CD14-positive monocyte (primary cell): ENCODE measurements around the gene SLC30A3. TPM values are rescaled to one million over a fixed set of nuclear protein-coding genes. Genes with fewer than 3 reads are reported as not detected.
A peak's percentile ranks its signal among the peaks of the same experiment; 100 is the strongest.

Experiments used
- DNase-seq, 3 donors: peaks; one replicate each; pipeline ENCODE4 v3.0.0-alpha.2; 2011 to 2022
- H2AFZ ChIP-seq: 2 replicates; pipeline ENCODE4 v1.6.0; 2012; ENCODE audit warnings: mild to moderate bottlenecking, low read depth, low read length, inconsistent platforms; ENCODE audit not compliant: insufficient read depth, poor library complexity, severe bottlenecking
- H3K27ac ChIP-seq, 2 donors: 1 replicate in 1 of 2; 2 replicates in 1 of 2; pipeline ENCODE4 v1.5.1; 2012 to 2013; ENCODE audit warnings: low read length in 2 of 2, control low read depth in 1 of 2, inconsistent platforms in 1 of 2, low read depth in 1 of 2, mild to moderate bottlenecking in 1 of 2
- H3K27me3 ChIP-seq, 2 donors: one replicate each; pipeline versions ENCODE4 v1.6.0 to v1.6.1; 2011 to 2013; ENCODE audit warnings: low read length in 2 of 2; ENCODE audit not compliant: control insufficient read depth in 2 of 2, insufficient read depth in 2 of 2
- H3K36me3 ChIP-seq, 2 donors: replicated peaks in 1 of 2; 1 replicate in 1 of 2; 2 replicates in 1 of 2; pipeline versions ENCODE4 v1.5.1 to v1.6.1; 2012 to 2013; ENCODE audit warnings: low read length in 2 of 2, control low read depth in 1 of 2, inconsistent platforms in 1 of 2, mild to moderate bottlenecking in 1 of 2; ENCODE audit not compliant: insufficient read depth in 2 of 2, control insufficient read depth in 1 of 2
- H3K4me1 ChIP-seq, 2 donors: 1 replicate in 1 of 2; 2 replicates in 1 of 2; pipeline versions ENCODE4 v1.5.1 to v1.6.1; 2012 to 2013; ENCODE audit warnings: low read length in 2 of 2, control low read depth in 1 of 2, inconsistent platforms in 1 of 2, mild to moderate bottlenecking in 1 of 2, moderate library complexity in 1 of 2; ENCODE audit not compliant: insufficient read depth in 2 of 2, control insufficient read depth in 1 of 2
- H3K4me2 ChIP-seq: replicated peaks from 2 replicates; pipeline ENCODE3; 2012; ENCODE audit warnings: low read length, moderate library complexity, mild to moderate bottlenecking; ENCODE audit not compliant: poor library complexity, severe bottlenecking; ENCODE audit errors: extremely low read depth
- H3K4me3 ChIP-seq, 3 experiments: fragments of 200-600 bp in 1 of 3; sonication (generic) in 1 of 3; replicated peaks in 1 of 3; 1 replicate in 2 of 3; 2 replicates in 1 of 3; pipeline ENCODE4 v1.5.1; 2011 to 2013; ENCODE audit warnings: low read length in 3 of 3, mild to moderate bottlenecking in 3 of 3, control low read depth in 2 of 3, low read depth in 2 of 3, inconsistent platforms in 1 of 3, moderate library complexity in 1 of 3
- H3K79me2 ChIP-seq: 2 replicates; pipeline ENCODE4 v1.6.0; 2012; ENCODE audit warnings: mild to moderate bottlenecking, control low read depth, inconsistent platforms, low read length, moderate library complexity; ENCODE audit not compliant: insufficient read depth
- H3K9ac ChIP-seq: 2 replicates; pipeline ENCODE4 v1.6.0; 2017; ENCODE audit warnings: low read length, mild to moderate bottlenecking; ENCODE audit not compliant: insufficient read depth, poor library complexity, severe bottlenecking
- H3K9me3 ChIP-seq, 2 donors: replicated peaks in 1 of 2; 1 replicate in 1 of 2; 2 replicates in 1 of 2; pipeline versions ENCODE4 v1.5.1 to v1.6.1; 2012 to 2013; ENCODE audit warnings: low read length in 2 of 2, control low read depth in 1 of 2; ENCODE audit not compliant: control insufficient read depth in 1 of 2, insufficient read depth in 1 of 2
- H4K20me1 ChIP-seq: 2 replicates; pipeline ENCODE4 v1.6.0; 2012; ENCODE audit warnings: mild to moderate bottlenecking, low read length, control low read depth, moderate library complexity; ENCODE audit not compliant: insufficient read depth
- H3K27ac Mint-ChIP-seq, 7 donors: one replicate each; pipeline ENCODE4 v1.8.0; 2020; ENCODE audit warnings: mild to moderate bottlenecking in 7 of 7, mixed read lengths in 7 of 7, moderate library complexity in 6 of 7, inconsistent platforms in 2 of 7
- H3K27me3 Mint-ChIP-seq, 3 donors: one replicate each; pipeline ENCODE4 v1.8.0; 2021 to 2022; ENCODE audit warnings: low read depth in 3 of 3, mild to moderate bottlenecking in 3 of 3, mixed read lengths in 3 of 3, moderate library complexity in 3 of 3, inconsistent platforms in 1 of 3
- H3K36me3 Mint-ChIP-seq, 2 donors: one replicate each; pipeline ENCODE4 v1.8.0; 2020; ENCODE audit warnings: mixed read lengths in 2 of 2, inconsistent platforms in 1 of 2, mild to moderate bottlenecking in 1 of 2
- H3K4me1 Mint-ChIP-seq: one replicate; pipeline ENCODE4 v1.8.0; 2020; ENCODE audit warnings: mild to moderate bottlenecking, mixed read lengths
- H3K4me3 Mint-ChIP-seq, 2 donors: one replicate each; pipeline ENCODE4 v1.8.0; 2020; ENCODE audit warnings: mild to moderate bottlenecking in 2 of 2, mixed read lengths in 2 of 2, moderate library complexity in 1 of 2
- H3K9me3 Mint-ChIP-seq, 7 donors: one replicate each; pipeline ENCODE4 v1.8.0; 2020 to 2022; ENCODE audit warnings: mixed read lengths in 7 of 7, mild to moderate bottlenecking in 6 of 7, moderate library complexity in 6 of 7, inconsistent platforms in 2 of 7
- CTCF ChIP-seq: fragments of 200-600 bp; IDR thresholded peaks from one replicate; pipeline ENCODE4 v1.8.0; 2022; ENCODE audit warnings: antibody characterized with exemption, mild to moderate bottlenecking
- WGBS: methylation state at CpG from one replicate; pipeline ENCODE4 v1.1.5; 2013; ENCODE audit warnings: missing lambda C conversion rate; ENCODE audit not compliant: insufficient coverage; 5-methylcytosine and 5-hydroxymethylcytosine counted together
- intact Hi-C, 2 donors: fragments of 100-400 bp; cut with micrococcal nuclease; formaldehyde crosslinking; loops; one replicate each; pipeline versions ENCODE4 v1.15.0 to v1.15.1; 2023
- polyA plus RNA-seq, 3 donors: library from polyadenylated mRNA; depleted of rRNA in 1 of 3; unstranded in 2 of 3; stranded (reverse) in 1 of 3; fragments of 300-500 nt in 2 of 3; fragments of >200 nt in 1 of 3; fragmentation: Illumina TruSeq in 2 of 3; gene quantifications; 1 replicate in 2 of 3; 2 replicates in 1 of 3; pipeline ENCODE4 v1.2.3, GENCODE V29; 2012 to 2021

Gene SLC30A3
- polyA plus RNA-seq, 3 donors: 0.08 TPM; not detected in 2

- peaks cover 19 to 34% of the 10 kb centered on the region in 2 donors for H3K36me3 ChIP-seq
- Mint-ChIP-seq H3K36me3 (peaks cover 36 to 45% of the 10 kb centered on the region in 2 donors), H3K27me3 (peaks cover 38 to 41% (median 41%) of the 10 kb centered on the region in 3 donors), H3K4me3 (no peak overlapping the region), H3K9me3 (peaks cover 0 to 6% (median 1%) of the 10 kb centered on the region in 7 donors), H3K27ac (peak overlapping the region in 1 of 7 donors; percentile 56), H3K4me1 (peaks cover 11% of the 10 kb centered on the region)
- peaks cover 10 to 12% of the 10 kb centered on the region in 2 donors for H3K4me1 ChIP-seq
- TF ChIP-seq CTCF: no peak
- no peaks in the 10 kb centered on the region for H3K79me2 ChIP-seq
- 97% methylated on average over 6 of the region's 6 CpGs for WGBS
- DNase-seq: no peak
- H3K27me3 ChIP-seq: peaks cover 4 to 32% of the 10 kb centered on the region in 2 donors
- no peak overlapping the region for H3K9ac ChIP-seq
- intact Hi-C loops: no loop called here
- no peak overlapping the region for H3K27ac ChIP-seq
- no peak overlapping the region for H3K4me3 ChIP-seq
- peaks cover 4% of the 10 kb centered on the region for H4K20me1 ChIP-seq
- no peak overlapping the region for H3K4me2 ChIP-seq
- H3K9me3 ChIP-seq: peaks cover 0 to 7% of the 10 kb centered on the region in 2 donors
- no peak overlapping the region for H2AFZ ChIP-seq
Observed at GRCh38 chr2:27309651-27310050, 46.8 kb upstream of the SLC30A3 start.

GRCh38 chr2:27308359-27308881, 45.6 kb upstream of the SLC30A3 start, which contains the start of gene UCN:
Gene UCN (minus strand): TSS chr2:27308445. CDS start chr2:27307895, 550 bp downstream.
- Histone ChIP-seq H3K27ac (no peak within 1 kb of the TSS), H4K20me1 (peaks cover 4% of the 10 kb centered on the region), H3K79me2 (no peaks in the 10 kb centered on the region), H3K9me3 (peaks cover 0 to 7% of the 10 kb centered on the region in 2 donors), H3K4me2 (no peak within 1 kb of the TSS), H3K27me3 (peaks cover 4 to 32% of the 10 kb centered on the region in 2 donors), H3K9ac (no peak within 1 kb of the TSS), H3K4me1 (peaks cover 10 to 12% of the 10 kb centered on the region in 2 donors), H2AFZ (no peak within 1 kb of the TSS), H3K4me3 (no peak within 1 kb of the TSS), H3K36me3 (peaks cover 19 to 34% of the 10 kb centered on the region in 2 donors)
- WGBS: 95% methylated on average over 25 of the region's 25 CpGs
- no peak for DNase-seq
- TF ChIP-seq CTCF: no peak
- peaks cover 0 to 6% (median 1%) of the 10 kb centered on the region in 7 donors for H3K9me3 Mint-ChIP-seq
- intact Hi-C loops: no loop called here
- H3K4me1 Mint-ChIP-seq: peaks cover 11% of the 10 kb centered on the region
- peaks cover 36 to 45% of the 10 kb centered on the region in 2 donors for H3K36me3 Mint-ChIP-seq
- H3K27ac Mint-ChIP-seq: no peak within 1 kb of the TSS
- peaks cover 38 to 48% (median 46%) of the 10 kb centered on the region in 3 donors for H3K27me3 Mint-ChIP-seq
- peak within 1 kb of the TSS in 1 of 2 donors; percentile 73 for H3K4me3 Mint-ChIP-seq
